Measurements from ENCODE around the gene SIK2.
"Not testable (repeated sequence)": the region's sequence is repeated elsewhere in the genome, so short reads cannot be mapped to it uniquely, and the experiment has no call there.

SIK2 gene

DNA sequence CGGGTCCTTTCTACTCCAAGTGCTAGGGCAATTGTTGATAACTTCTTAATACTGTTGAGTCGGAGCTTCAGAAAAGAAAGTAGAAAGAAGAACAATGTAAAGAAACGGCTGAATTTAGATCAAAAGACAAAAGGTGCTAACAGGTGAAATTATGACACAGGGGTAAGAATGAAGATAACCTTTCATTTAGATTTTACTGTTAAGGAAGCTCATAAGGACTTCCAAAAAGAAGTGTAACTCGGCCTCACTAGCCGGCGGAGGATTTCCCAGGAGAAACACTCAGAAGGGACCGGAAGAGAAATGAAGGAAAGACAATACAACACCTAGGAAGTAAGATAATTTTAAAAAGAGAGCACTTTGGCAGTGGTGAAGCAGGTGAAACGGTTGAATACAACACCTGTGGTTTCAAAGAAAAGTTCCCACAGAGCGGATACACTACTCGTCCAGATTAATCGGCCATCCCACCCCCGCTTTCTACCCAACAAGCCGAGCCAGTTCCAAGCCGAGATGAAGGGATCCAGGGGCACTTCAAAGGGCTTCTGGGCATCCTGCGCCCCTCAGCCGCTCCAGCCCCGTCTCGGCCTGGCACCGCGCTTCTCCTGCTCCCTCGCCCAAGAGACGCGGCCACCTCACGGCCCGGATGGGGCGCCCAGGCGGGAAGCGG is 163.2 kb downstream of the SIK2 start:
- no peak for DNase-seq

DNA sequence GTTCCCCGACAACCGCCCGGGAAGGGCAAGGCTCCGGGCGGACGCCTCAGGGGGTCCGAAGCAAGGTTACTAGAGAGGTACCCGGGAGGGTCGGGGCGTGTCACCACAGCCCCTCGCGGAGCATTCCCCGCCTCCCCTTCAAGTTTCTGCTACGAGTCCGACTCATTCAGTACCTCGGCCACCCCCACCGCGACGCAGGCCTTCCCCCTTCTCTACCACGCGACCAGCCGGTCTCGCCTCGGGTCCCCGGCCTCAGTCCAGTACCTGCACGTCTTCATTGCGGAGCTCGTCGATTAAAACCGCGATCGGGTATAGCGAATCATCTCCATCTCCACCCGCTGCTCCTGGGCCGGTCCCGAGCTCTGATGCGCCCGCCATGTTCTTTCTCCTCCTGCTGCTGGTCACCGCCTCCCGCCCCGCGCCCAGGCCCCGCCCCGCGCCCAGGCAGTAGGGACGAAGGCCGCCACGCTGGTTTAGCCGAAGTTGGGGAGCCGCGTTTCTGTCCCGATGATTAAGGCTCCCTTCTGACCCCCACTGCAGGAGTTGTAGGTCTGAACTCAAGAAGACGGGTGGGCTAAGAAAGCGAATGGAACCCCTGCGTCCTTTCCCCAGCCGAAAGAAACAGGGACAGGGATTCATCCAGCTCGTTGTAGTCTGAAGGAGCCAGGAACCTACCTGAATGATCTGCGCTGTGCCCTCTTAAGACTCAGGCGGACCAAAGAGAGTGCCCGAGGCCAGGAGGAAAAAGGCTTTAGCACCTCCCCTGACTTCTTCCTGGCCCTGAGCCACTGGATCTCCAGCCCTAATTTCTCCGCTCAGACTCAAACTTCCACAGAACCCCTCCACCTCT is 164.0 kb downstream of the SIK2 start, which contains the start of gene PPP2R1B:
PPP2R1B (minus strand) TSS at position 406 of the 850 bp plus-strand sequence; CDS start at position 378, 28 bp downstream.
- peak; percentile 94 for DNase-seq

DNA sequence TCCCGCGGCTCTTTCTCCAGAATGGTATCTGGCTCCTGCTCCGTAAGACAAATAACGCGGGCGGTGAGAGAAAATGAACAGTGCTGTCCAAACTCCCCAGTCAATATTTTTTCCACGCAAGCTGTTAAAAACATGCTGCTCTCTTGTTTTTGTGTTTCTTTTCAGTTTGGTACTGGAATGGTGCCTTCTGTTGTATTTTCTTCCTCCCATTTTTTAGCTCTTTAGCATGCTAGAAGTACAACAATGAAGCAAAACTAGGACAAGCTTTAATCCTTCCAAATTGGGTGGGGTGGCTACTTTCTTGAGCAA is 164.5 kb downstream of the SIK2 start:
- DNase-seq: no peak

DNA sequence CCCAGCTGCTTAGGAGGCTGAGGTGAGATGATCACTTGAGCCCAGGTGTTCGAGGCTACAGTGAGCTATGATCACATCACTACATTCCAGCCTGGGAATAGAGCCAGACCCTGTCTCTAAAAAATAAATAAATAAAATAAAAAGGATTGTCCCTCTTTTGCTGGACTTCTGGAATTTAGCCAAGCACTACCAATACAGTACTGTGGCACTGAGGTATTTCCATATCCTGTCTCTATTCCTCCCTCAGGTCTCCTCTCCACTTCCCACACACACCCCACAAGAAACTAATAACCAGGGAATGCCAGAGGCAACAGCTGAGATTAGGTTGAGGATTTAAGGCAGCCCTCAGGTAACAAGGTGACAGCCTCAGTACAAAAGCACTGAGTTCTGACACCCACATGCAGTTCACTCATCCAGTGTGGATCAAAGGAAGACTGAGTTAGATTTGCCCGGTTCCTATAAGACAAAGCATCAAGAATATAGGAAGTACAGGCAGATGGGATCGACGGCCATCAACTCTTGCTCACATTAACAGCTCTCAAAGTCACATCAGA is 168.4 kb downstream of the SIK2 start:
- no peak for DNase-seq

DNA sequence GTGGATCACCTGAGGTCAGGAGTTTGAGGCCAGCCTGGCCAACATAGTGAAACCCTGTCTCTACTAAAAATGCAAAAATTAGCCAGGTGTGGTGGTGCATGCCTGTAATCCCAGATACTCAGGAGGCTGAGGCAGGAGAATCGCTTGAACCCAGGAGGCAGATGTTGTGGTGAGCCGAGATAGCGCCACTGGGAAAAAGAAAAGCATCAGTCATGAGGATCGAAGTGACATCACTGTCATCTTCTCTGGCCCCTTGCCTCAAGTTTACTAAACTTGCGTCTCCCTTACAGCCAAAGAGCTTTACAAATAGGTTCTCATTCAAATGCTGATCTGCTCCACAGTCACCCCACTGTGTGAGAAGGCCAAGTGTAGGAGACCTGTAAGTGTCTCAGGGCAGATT is 169.0 kb downstream of the SIK2 start:
- not testable (repeated sequence) for DNase-seq

DNA sequence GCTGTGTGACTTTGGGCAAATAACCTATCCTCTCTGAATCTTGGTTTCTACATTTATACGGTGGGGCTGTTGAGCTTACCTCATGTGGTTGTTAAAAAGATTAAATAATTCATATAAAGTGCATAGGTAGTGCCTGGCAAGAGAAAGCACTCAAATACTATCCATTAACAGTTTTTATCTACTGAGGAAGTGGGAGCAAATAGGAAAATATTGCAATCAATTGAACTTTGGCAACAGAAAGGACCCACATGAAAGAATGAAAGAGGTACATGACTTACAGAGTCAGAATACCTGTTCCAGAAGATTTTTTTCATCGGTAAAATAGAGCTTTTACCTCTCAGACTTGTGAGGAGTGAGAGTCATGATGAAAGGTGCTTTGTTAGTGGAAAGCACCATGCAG is 170.3 kb downstream of the SIK2 start:
- DNase-seq: no peak

DNA sequence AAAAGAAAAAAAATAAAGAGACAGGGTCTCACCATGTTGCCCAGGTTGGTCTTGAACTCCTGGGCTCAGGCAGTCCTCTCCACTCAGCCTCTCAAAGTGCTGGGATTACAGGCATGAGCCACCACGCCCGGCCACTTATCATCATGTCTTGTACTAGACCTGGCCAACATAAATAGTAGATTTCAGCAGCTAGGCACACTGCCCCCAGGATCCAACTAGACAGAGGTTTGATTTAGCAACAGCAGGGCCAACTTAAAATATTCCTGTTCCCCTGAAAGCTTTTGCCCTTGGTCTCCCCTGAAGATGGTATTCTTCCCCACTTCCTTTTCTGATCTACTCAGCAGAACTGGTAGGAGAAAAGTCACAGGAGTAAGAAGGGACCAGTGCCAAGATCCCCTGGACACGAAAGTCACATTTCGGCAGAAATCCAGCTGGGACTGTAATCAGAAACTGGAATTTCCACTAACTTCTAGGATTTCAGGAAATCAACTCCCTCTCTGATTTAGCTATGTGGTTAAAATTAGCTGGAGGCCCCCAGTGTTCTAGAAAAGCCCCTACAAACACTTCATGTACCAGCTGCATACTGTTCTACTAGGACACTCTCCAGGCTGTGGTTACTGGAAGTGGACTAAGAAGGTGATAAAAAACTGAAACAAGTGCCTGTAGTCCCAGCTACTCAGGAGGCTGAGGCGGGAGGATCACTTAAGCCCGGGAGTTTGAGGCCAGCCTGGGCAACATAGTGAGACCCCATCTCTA is 172.9 kb downstream of the SIK2 start:
- no peak for DNase-seq

DNA sequence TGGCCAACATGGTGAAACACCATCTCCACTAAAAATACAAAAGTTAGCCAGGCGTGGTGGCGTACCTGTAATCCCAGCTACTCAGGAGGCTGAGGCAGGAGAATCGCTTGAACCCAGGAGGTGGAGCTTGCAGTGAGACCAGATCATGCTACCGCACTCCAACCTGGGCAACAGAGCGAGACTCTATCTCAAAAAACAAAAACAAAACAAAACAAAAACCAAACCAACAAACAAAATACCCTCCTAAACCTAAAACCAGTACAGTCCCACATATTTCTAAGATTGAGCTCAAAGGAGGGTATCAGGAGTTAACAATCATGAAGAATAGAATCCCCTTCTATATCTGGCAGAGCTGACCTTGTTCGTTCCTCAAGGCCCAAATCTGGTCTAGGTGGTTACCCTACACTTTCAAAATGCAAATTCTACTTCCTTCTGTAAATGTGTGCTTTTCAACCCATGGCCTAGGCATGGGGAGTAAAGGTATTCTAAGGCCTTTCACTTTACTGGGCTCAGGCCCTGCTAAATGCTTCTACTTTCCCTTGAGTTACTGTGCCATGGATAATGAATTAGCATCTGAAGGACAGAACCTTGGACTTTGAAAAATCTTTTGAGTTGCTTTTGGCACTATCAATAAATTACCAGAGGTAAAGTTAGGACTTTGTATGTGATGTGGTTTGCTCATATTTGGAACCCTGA is 174.3 kb downstream of the SIK2 start:
- DNase-seq: no peak

DNA sequence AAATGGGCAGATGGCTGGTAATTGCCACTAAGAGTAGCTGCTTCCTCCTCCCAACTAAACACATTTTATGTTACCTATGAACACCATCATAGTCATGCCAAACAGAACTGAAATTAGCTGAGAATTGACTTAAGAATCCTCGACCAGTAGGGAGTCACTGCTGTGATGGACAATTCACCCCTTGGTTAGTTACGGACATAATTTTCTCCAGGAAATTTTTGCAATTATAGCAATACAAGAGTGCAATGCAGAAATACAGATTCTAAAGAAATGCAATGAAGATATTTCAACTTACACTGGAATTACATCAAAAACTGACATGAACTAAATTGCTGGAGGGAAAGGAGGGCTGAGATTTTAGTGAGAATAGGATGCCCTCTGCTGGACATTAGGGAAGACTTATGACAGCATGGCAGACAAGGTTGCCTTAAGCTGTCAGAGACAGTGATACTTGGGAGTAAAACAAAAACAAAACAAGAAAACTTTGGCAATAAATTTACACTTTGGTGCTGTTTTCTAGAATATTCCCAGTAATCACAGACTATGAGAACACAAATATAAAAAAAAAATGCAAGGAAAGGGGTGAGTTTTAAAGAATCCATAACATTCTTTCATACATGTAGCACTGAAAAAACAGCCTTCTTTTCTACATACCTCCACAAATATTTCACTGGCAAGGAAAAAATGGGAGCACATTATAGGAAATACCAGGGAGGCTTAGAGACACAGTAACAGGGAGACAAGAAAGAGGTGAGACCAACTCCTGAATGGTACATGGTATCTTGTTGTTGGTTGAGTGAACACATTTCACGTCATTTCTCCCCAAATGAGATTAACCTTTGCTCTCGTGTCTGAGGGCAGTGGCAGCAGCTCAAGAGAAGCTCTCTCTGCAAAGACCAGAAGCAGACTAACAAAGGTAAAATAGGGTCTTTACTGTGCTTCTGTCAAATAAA is 175.1 kb downstream of the SIK2 start:
- peak; percentile 62 for DNase-seq

DNA sequence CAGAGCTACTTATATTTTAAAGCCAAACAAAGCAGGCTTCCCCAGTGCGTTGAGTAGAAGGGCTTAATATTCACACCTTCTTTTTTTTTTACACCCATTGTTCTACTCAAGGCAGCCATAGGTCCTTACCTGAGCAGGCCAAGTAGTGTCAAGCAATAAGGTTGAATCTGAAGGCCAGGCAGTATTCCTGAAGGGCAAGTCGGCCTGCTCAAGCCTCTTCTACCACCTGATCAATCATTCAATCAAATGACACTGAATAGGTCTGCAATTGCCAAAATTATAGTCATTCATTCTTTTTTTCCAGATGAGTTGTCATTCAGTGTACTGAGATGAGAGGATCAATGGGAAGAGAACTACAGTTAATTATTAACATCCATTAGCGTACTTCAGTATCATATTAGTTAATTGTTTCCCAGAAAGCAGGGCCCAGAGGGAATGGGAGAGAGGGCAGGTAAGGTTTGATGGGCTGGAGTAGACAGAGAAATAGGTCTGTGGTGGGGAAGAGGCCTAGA is 175.9 kb downstream of the SIK2 start:
- DNase-seq: no peak

DNA sequence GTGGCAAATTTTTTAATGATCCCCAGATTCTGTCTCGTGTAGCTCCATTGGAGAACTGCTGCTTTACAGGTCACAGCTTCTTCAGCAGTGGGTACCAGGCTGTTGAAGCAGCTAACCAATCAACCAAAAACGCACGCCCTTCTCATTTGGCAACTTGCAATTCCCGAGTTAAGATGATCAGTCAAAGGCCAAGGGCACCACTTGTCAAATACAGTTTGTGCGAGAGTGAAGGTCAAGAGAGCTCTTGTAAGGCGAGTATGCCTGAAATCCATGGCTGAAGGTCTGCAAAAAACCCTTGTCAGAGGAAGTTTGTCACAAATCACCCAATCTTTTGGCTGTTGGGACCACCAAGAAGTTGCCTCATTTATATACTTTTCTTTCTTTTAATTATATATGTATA is 176.9 kb downstream of the SIK2 start:
- DNase-seq: no peak
